Mucosa of descending colon (tissue), 3 donors: ENCODE results near the gene PARD3B. TPM values are rescaled to one million over a fixed set of nuclear protein-coding genes. Genes with fewer than 3 reads are reported as not detected.

ENCODE experiments used
- ATAC-seq: fragments of 200-7000 bp; cut with Tn5 transposase; one replicate; pipeline ENCODE4 v1.9.1; 2020; ENCODE audit warnings: mild to moderate bottlenecking, moderate library complexity
- DNase-seq, 3 donors: peaks; one replicate each; pipeline ENCODE4 v3.0.0-alpha.2; 2020
- H3K36me3 ChIP-seq: fragments of 200-600 bp; one replicate; pipeline ENCODE4 v1.8.0; 2021; ENCODE audit warnings: low read depth, mild to moderate bottlenecking
- H3K4me1 ChIP-seq: fragments of 200-600 bp; one replicate; pipeline ENCODE4 v1.8.0; 2021; ENCODE audit warnings: low read depth, mild to moderate bottlenecking
- H3K4me3 ChIP-seq: fragments of 200-600 bp; one replicate; pipeline ENCODE4 v1.8.0; 2021; ENCODE audit warnings: mild to moderate bottlenecking
- H3K9me3 ChIP-seq: fragments of 200-600 bp; one replicate; pipeline ENCODE4 v1.8.0; 2021; ENCODE audit warnings: mild to moderate bottlenecking
- CTCF ChIP-seq: fragments of 200-600 bp; IDR thresholded peaks from one replicate; pipeline ENCODE4 v1.8.0; 2022; ENCODE audit warnings: antibody characterized with exemption, mild to moderate bottlenecking
- intact Hi-C, 2 donors: fragments of 100-400 bp; cut with DNase I in 1 of 2; cut with micrococcal nuclease in 1 of 2; formaldehyde crosslinking; loops; one replicate each; pipeline versions ENCODE4 v1.11.0 to v1.11.1; 2022; cut with DNase I, micrococcal nuclease
- total RNA-seq, 3 donors: library from RNA; stranded (reverse); fragmentation: NEBNext Ultra II Directional in 2 of 3; extraction: Animal tissue kit (Norgen Biotek cat#: 25700) in 2 of 3; gene quantifications; one replicate each; pipeline versions ENCODE4 v1.2.1 to v1.2.4, GENCODE V29; 2021 to 2023
- donor health status: DM: no; HTN: no; CAD: no; lungs with moderate emphysema.
- donor health status: DM: no; HTN: no; CAD: no.
- donor health status: DM: no; HTN: yes; CAD: no.

The PARD3B gene
- total RNA-seq, 3 donors from 2014 or later: 21.1 to 56.8 (median 44.0) TPM

GRCh38 chr2:205091411-205091810, 546.1 kb downstream of the PARD3B start:
- DNase-seq (no peak), ATAC-seq (no peak)
- no peak overlapping the region for H3K4me3 ChIP-seq
- no peaks in the 10 kb centered on the region for H3K4me1 ChIP-seq
- TF ChIP-seq CTCF: no peak
- no peaks in the 10 kb centered on the region for H3K9me3 ChIP-seq
- intact Hi-C loops: no loop called here
- H3K36me3 ChIP-seq: no peaks in the 10 kb centered on the region

GRCh38 chr2:205094031-205094430, 548.8 kb downstream of the PARD3B start:
- H3K4me1 ChIP-seq: no peaks in the 10 kb centered on the region
- no peak for ATAC-seq
- intact Hi-C loops: no loop called here
- no peak overlapping the region for H3K4me3 ChIP-seq
- H3K36me3 ChIP-seq: no peaks in the 10 kb centered on the region
- H3K9me3 ChIP-seq: no peaks in the 10 kb centered on the region
- no peak for DNase-seq
- TF ChIP-seq CTCF: no peak

- Histone ChIP-seq H3K9me3 (no peaks in the 10 kb centered on the region), H3K36me3 (no peaks in the 10 kb centered on the region), H3K4me1 (no peaks in the 10 kb centered on the region), H3K4me3 (no peak overlapping the region)
- no peak for DNase-seq
- intact Hi-C loops: no loop called here
- no peak for ATAC-seq
- no peak for TF ChIP-seq CTCF
These were observed 558.4 kb downstream of the PARD3B start for GRCh38 chr2:205103699-205104098.

- no peak for ATAC-seq
These were observed 562.5 kb downstream of the PARD3B start for GRCh38 chr2:205107810-205108209.

GRCh38 chr2:205115511-205115910, 570.2 kb downstream of the PARD3B start:
- no peaks in the 10 kb centered on the region for H3K36me3 ChIP-seq
- H3K9me3 ChIP-seq: no peaks in the 10 kb centered on the region
- H3K4me3 ChIP-seq: no peak overlapping the region
- intact Hi-C loops: no loop called here
- no peaks in the 10 kb centered on the region for H3K4me1 ChIP-seq
- ATAC-seq (no peak), DNase-seq (no peak)
- no peak for TF ChIP-seq CTCF

More at GRCh38 chr2:205107810-205108209, 562.5 kb downstream of the PARD3B start:
- H3K4me3 ChIP-seq: no peak overlapping the region
- intact Hi-C loops: no loop called here
- no peak for TF ChIP-seq CTCF
- no peaks in the 10 kb centered on the region for H3K9me3 ChIP-seq
- no peak for DNase-seq
- no peaks in the 10 kb centered on the region for H3K36me3 ChIP-seq
- no peaks in the 10 kb centered on the region for H3K4me1 ChIP-seq

- H3K4me3 ChIP-seq: no peak overlapping the region
- H3K36me3 ChIP-seq: no peaks in the 10 kb centered on the region
- ATAC-seq: no peak
- no peak for DNase-seq
- H3K4me1 ChIP-seq: no peaks in the 10 kb centered on the region
- no peak for TF ChIP-seq CTCF
- H3K9me3 ChIP-seq: no peaks in the 10 kb centered on the region
- intact Hi-C loops: no loop called here
These were observed 571.9 kb downstream of the PARD3B start for GRCh38 chr2:205117125-205117524.
